ENCODE results near the gene CCDC33.

DNA sequence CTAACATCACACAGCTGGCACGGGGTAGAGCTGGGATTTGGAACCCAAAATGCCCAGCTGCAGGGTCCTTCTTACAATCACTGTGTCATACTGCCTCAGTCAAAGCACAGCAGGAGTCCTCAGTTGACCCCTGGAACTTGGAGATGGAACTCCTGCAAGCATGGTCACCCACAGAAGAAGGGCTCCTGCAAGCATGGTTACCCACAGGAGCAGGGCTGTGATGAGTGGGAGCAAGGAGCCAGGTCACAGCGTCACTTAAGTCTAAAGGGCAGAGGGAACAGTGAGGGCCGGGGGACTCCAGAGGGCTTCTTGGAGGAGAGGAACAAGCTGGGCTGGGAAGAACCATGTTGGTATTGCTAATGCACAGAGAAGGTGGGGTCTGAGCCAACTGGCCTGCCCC lies 24.9 kb downstream of the CCDC33 start:
- TF ChIP-seq HMGXB4 (CRISPR knock-in tag; IDR thresholded peaks at IDR 0.05) (no peak), CTCF (IDR thresholded peaks at IDR 0.05) (no peak), ATF3 (CRISPR knock-in tag; conservative IDR thresholded peaks at IDR 0.05) (no peak), NR2C2 (CRISPR knock-in tag; IDR thresholded peaks at IDR 0.05) (no peak), NR3C1 (CRISPR knock-in tag; conservative IDR thresholded peaks at IDR 0.05; ENCODE audit: low read depth) (no peak), NR1H2 (CRISPR knock-in tag; IDR thresholded peaks at IDR 0.05) (no peak), CREB1 (CRISPR knock-in tag; IDR thresholded peaks at IDR 0.05) (no peak), EMX1 (CRISPR knock-in tag; IDR thresholded peaks at IDR 0.05) (no peak), ZNF671 (CRISPR knock-in tag; IDR thresholded peaks at IDR 0.05) (no peak), IRF2 (CRISPR knock-in tag; IDR thresholded peaks at IDR 0.05; ENCODE audit: borderline replicate concordance, low read depth) (no peak), SMAD4 (CRISPR knock-in tag; IDR thresholded peaks at IDR 0.05) (no peak), GTF2I (CRISPR knock-in tag; conservative IDR thresholded peaks at IDR 0.05) (no peak)
- TF ChIP-seq, protein P1, sequence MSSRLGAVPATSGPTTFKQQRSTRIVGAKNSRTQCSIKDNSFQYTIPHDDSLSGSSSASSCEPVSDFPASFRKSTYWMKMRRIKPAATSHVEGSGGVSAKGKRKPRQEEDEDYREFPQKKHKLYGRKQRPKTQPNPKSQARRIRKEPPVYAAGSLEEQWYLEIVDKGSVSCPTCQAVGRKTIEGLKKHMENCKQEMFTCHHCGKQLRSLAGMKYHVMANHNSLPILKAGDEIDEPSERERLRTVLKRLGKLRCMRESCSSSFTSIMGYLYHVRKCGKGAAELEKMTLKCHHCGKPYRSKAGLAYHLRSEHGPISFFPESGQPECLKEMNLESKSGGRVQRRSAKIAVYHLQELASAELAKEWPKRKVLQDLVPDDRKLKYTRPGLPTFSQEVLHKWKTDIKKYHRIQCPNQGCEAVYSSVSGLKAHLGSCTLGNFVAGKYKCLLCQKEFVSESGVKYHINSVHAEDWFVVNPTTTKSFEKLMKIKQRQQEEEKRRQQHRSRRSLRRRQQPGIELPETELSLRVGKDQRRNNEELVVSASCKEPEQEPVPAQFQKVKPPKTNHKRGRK (CRISPR knock-in tag; IDR thresholded peaks at IDR 0.05; ENCODE audit: borderline replicate concordance), result no peak
- TF ChIP-seq, protein P2, sequence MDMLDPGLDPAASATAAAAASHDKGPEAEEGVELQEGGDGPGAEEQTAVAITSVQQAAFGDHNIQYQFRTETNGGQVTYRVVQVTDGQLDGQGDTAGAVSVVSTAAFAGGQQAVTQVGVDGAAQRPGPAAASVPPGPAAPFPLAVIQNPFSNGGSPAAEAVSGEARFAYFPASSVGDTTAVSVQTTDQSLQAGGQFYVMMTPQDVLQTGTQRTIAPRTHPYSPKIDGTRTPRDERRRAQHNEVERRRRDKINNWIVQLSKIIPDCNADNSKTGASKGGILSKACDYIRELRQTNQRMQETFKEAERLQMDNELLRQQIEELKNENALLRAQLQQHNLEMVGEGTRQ (CRISPR knock-in tag; IDR thresholded peaks at IDR 0.05), result no peak

Measured in WTC11 (cell line).